WTC11 (cell line): ENCODE data around the gene HELZ. TPM values are rescaled to one million over a fixed set of nuclear protein-coding genes. Genes with fewer than 3 reads are reported as not detected.

Experiments used
- ATAC-seq: fragments of 200-7000 bp; cut with Tn5 transposase; 2 replicates; pipeline ENCODE4 v1.10.0; 2021; ENCODE audit warnings: mild to moderate bottlenecking, moderate library complexity
- CTCF ChIA-PET: fragments of 300-600 bp; sonication (Branson Sonifier 250); formaldehyde crosslinking; loops from one replicate; lab custom pipeline; 2021; ENCODE audit warnings: antibody characterized with exemption; lab: Charles Lee
- POLR2A ChIA-PET: fragments of 350-600 bp; sonication (Branson Sonifier 250); formaldehyde crosslinking; loops from one replicate; lab custom pipeline; 2021; ENCODE audit warnings: antibody characterized with exemption; lab: Charles Lee
- DNase-seq: peaks from one replicate; pipeline ENCODE4 v3.0.0; 2021; ENCODE audit warnings: low spot score
- H3K27ac Mint-ChIP-seq: 2 replicates; pipeline ENCODE4 v1.8.0; 2021; ENCODE audit warnings: mixed read lengths
- H3K27me3 Mint-ChIP-seq: 2 replicates; pipeline ENCODE4 v1.8.0; 2021; ENCODE audit warnings: low read depth, mild to moderate bottlenecking, moderate library complexity, mixed read lengths
- H3K36me3 Mint-ChIP-seq: 2 replicates; pipeline ENCODE4 v1.8.0; 2021; ENCODE audit warnings: mixed read lengths
- H3K4me1 Mint-ChIP-seq: 2 replicates; pipeline ENCODE4 v1.8.0; 2022; ENCODE audit warnings: mixed read lengths
- H3K4me3 Mint-ChIP-seq: 2 replicates; pipeline ENCODE4 v1.8.0; 2021; ENCODE audit warnings: mild to moderate bottlenecking, moderate library complexity, mixed read lengths
- H3K9me3 Mint-ChIP-seq: 2 replicates; pipeline ENCODE4 v1.8.0; 2021; ENCODE audit warnings: mixed read lengths
- AFF4 ChIP-seq: sonication (generic); formaldehyde crosslinking; IDR thresholded peaks from 2 replicates; pipeline ENCODE4 v1.8.1; 2023; ENCODE audit warnings: mild to moderate bottlenecking, missing genetic modification reagents, borderline replicate concordance
- ATF1 ChIP-seq: sonication (generic); formaldehyde crosslinking; IDR thresholded peaks from 2 replicates; pipeline ENCODE4 v1.8.1; 2023; ENCODE audit warnings: mild to moderate bottlenecking, moderate library complexity, missing genetic modification reagents
- CTCF ChIP-seq: fragments of 200-600 bp; IDR thresholded peaks from 2 replicates; pipeline ENCODE4 v1.8.0; 2022; ENCODE audit warnings: antibody characterized with exemption
- ELF4 ChIP-seq: sonication (generic); formaldehyde crosslinking; IDR thresholded peaks from 2 replicates; pipeline ENCODE4 v1.8.1; 2022; ENCODE audit warnings: low read depth, mild to moderate bottlenecking, moderate library complexity, missing genetic modification reagents
- FOXJ3 ChIP-seq: sonication (generic); formaldehyde crosslinking; IDR thresholded peaks from 2 replicates; pipeline ENCODE4 v1.9.0; 2021; ENCODE audit warnings: missing genetic modification reagents, mild to moderate bottlenecking, borderline replicate concordance
- GRHL2 ChIP-seq: fragments of 250-450 bp; sonication (Bioruptor Pico); IDR thresholded peaks from 2 replicates; pipeline ENCODE4 v1.8.0; 2022; ENCODE audit warnings: mild to moderate bottlenecking, moderate library complexity; ENCODE audit not compliant: insufficient replicate concordance, severe bottlenecking
- HMGA2 ChIP-seq: fragments of 250-450 bp; sonication (Bioruptor Pico); IDR thresholded peaks from 2 replicates; pipeline ENCODE4 v1.4.0; 2021; ENCODE audit warnings: mild to moderate bottlenecking, moderate library complexity
- MAX ChIP-seq: sonication (generic); formaldehyde crosslinking; IDR thresholded peaks from 2 replicates; pipeline ENCODE4 v1.8.0; 2022; ENCODE audit warnings: mild to moderate bottlenecking, missing genetic modification reagents
- MLX ChIP-seq: sonication (generic); formaldehyde crosslinking; IDR thresholded peaks from 2 replicates; pipeline ENCODE4 v1.8.1; 2023; ENCODE audit warnings: mild to moderate bottlenecking, missing genetic modification reagents, moderate library complexity
- MXD4 ChIP-seq: fragments of 250-450 bp; sonication (Bioruptor Pico); IDR thresholded peaks from 2 replicates; pipeline ENCODE4 v1.8.0; 2021; ENCODE audit warnings: mild to moderate bottlenecking, moderate library complexity, borderline replicate concordance
- OVOL2 ChIP-seq: fragments of 250-450 bp; sonication (Bioruptor Pico); IDR thresholded peaks from 2 replicates; pipeline ENCODE4 v1.9.0; 2021; ENCODE audit warnings: mild to moderate bottlenecking, borderline replicate concordance
- SOX15 ChIP-seq: fragments of 250-450 bp; sonication (Bioruptor Pico); IDR thresholded peaks from 2 replicates; pipeline ENCODE4 v1.9.0; 2021; ENCODE audit warnings: mild to moderate bottlenecking
- STAT6 ChIP-seq: sonication (generic); formaldehyde crosslinking; conservative IDR thresholded peaks from 2 replicates; pipeline ENCODE4 v1.8.1; 2023; ENCODE audit warnings: mild to moderate bottlenecking, low read depth, missing genetic modification reagents, moderate library complexity
- ZBTB43 ChIP-seq: sonication (generic); formaldehyde crosslinking; IDR thresholded peaks from 2 replicates; pipeline ENCODE4 v1.8.1; 2023; ENCODE audit warnings: mild to moderate bottlenecking, missing genetic modification reagents
- ZNF121 ChIP-seq: sonication (generic); formaldehyde crosslinking; IDR thresholded peaks from 2 replicates; pipeline ENCODE4 v1.8.0; 2023; ENCODE audit warnings: missing genetic modification reagents
- ZNF219 ChIP-seq: sonication (generic); formaldehyde crosslinking; IDR thresholded peaks from 2 replicates; pipeline ENCODE4 v1.8.0; 2023; ENCODE audit warnings: missing genetic modification reagents, mild to moderate bottlenecking, borderline replicate concordance
- ZNF512 ChIP-seq: sonication (generic); formaldehyde crosslinking; IDR thresholded peaks from 2 replicates; pipeline ENCODE4 v1.8.1; 2022; ENCODE audit warnings: missing genetic modification reagents, borderline replicate concordance
- ZNF532 ChIP-seq: fragments of 250-450 bp; sonication (Bioruptor Pico); IDR thresholded peaks from 2 replicates; pipeline ENCODE4 v1.9.0; 2021; ENCODE audit warnings: mild to moderate bottlenecking, borderline replicate concordance
- total RNA-seq: library from RNA; stranded (reverse); gene quantifications from 3 replicates; pipeline ENCODE4 v1.2.3, GENCODE V29; 2021

HELZ gene
- total RNA-seq, 1 experiment from 2014 or later, result 49.1 TPM

GRCh38 chr17:67125924-67126323, 119.1 kb downstream of the HELZ start:
- no peaks in the 10 kb centered on the region for H3K4me1 Mint-ChIP-seq
- DNase-seq (no peak), ATAC-seq (no peak)
- no peaks in the 10 kb centered on the region for H3K9me3 Mint-ChIP-seq
- ChIA-PET POLR2A (no interaction called here), CTCF (interaction anchor here (1.6 kb wide), 1 partner anchor 14 kb away, joined by 4 read pairs; no protein-coding TSS in a partner anchor)
- peaks cover 12% of the 10 kb centered on the region for H3K36me3 Mint-ChIP-seq
- H3K27ac Mint-ChIP-seq, result peak overlapping the region; percentile 16; the same call in 1 of the 2 replicates
- no peaks in the 10 kb centered on the region for H3K27me3 Mint-ChIP-seq
- no peak for TF ChIP-seq MAX
- no peak overlapping the region for H3K4me3 Mint-ChIP-seq

GRCh38 chr17:67125417-67125816, 119.6 kb downstream of the HELZ start:
- H3K27ac Mint-ChIP-seq, result no peak overlapping the region; the same call in 1 of the 2 replicates
- no peak for TF ChIP-seq CTCF
- TF ChIP-seq ZNF532 (CRISPR knock-in tag), result no peak
- no peak for TF ChIP-seq ELF4 (CRISPR knock-in tag)
- no peak for TF ChIP-seq GRHL2
- no peak for TF ChIP-seq ZNF219 (CRISPR knock-in tag)
- TF ChIP-seq ZBTB43 (CRISPR knock-in tag), result no peak
- TF ChIP-seq MLX (CRISPR knock-in tag), result no peak
- no peak for TF ChIP-seq ZNF121 (CRISPR knock-in tag)
- no peak for TF ChIP-seq FOXJ3 (CRISPR knock-in tag)
- TF ChIP-seq HMGA2 (CRISPR knock-in tag), result no peak
- no peak for TF ChIP-seq MXD4 (CRISPR knock-in tag)
- TF ChIP-seq STAT6 (CRISPR knock-in tag), result no peak
- TF ChIP-seq AFF4 (CRISPR knock-in tag), result no peak
- no peak for TF ChIP-seq OVOL2 (CRISPR knock-in tag)
- no peak for TF ChIP-seq ATF1 (CRISPR knock-in tag)
- no peak for TF ChIP-seq ZNF512 (CRISPR knock-in tag)
- no peak for TF ChIP-seq SOX15

More at GRCh38 chr17:67125417-67125816, 119.6 kb downstream of the HELZ start:
- Mint-ChIP-seq H3K27me3 (no peaks in the 10 kb centered on the region), H3K4me1 (no peaks in the 10 kb centered on the region), H3K9me3 (no peaks in the 10 kb centered on the region), H3K4me3 (no peak overlapping the region), H3K36me3 (peaks cover 17% of the 10 kb centered on the region)
- ChIA-PET POLR2A (no interaction called here), CTCF (no interaction called here)
- no peak for ATAC-seq
- no peak for DNase-seq
